GM12878 (cell line): Measurements from ENCODE around the gene RGS14. TPM values are rescaled to one million over a fixed set of nuclear protein-coding genes. Genes with fewer than 3 reads are reported as not detected.
A peak's percentile ranks its signal among the peaks of the same experiment; 100 is the strongest.

Experiments
- ASH2L ChIP-seq: fragments of 300-600, 200-600 bp; sonication (generic); IDR thresholded peaks from 2 replicates; pipeline ENCODE4 v1.6.1; 2017; ENCODE audit warnings: low read depth, mild to moderate bottlenecking, borderline replicate concordance
- ATF7 ChIP-seq: fragments of 450-650 bp; IDR thresholded peaks from 2 replicates; pipeline ENCODE4 v1.6.1; 2016; ENCODE audit warnings: low read depth, mild to moderate bottlenecking
- BHLHE40 ChIP-seq, 2 experiments: fragments of 450-650 bp in 1 of 2; IDR thresholded peaks; 2 replicates each; pipeline ENCODE4 v1.6.1; 2011 to 2017; ENCODE audit warnings: low read depth in 2 of 2, borderline replicate concordance in 1 of 2, improper control_type of control experiment in 1 of 2, low read length in 1 of 2, mild to moderate bottlenecking in 1 of 2
- CREM ChIP-seq: IDR thresholded peaks from 2 replicates; pipeline ENCODE4 v1.6.1; 2014; ENCODE audit warnings: antibody characterized with exemption, low read depth
- CUX1 ChIP-seq: IDR thresholded peaks from 2 replicates; pipeline ENCODE4 v1.6.1; 2012; ENCODE audit warnings: improper control_type of control experiment, low read depth, low read length; ENCODE audit not compliant: insufficient replicate concordance
- DPF2 ChIP-seq: fragments of 450-650 bp; IDR thresholded peaks from 2 replicates; pipeline ENCODE4 v1.6.1; 2017; ENCODE audit warnings: mild to moderate bottlenecking
- EED ChIP-seq: sonication (generic); IDR thresholded peaks from 2 replicates; pipeline ENCODE4 v1.6.1; 2016; ENCODE audit warnings: antibody characterized with exemption, low read depth
- FOXM1 ChIP-seq: IDR thresholded peaks from 2 replicates; pipeline ENCODE4 v1.6.1; 2012; ENCODE audit warnings: low read depth, mild to moderate bottlenecking, inconsistent platforms, low read length, moderate library complexity
- HCFC1 ChIP-seq: fragments of 150-350 bp; IDR thresholded peaks from 2 replicates; pipeline ENCODE4 v1.6.1; 2014; ENCODE audit warnings: low read length
- HSF1 ChIP-seq: fragments of 150-350 bp; IDR thresholded peaks from 2 replicates; pipeline ENCODE4 v1.6.1; 2014; ENCODE audit warnings: mild to moderate bottlenecking, low read depth, low read length
- MEF2A ChIP-seq: IDR thresholded peaks from 2 replicates; pipeline ENCODE4 v1.6.1; 2011; ENCODE audit warnings: low read depth, mild to moderate bottlenecking, low read length, moderate library complexity; ENCODE audit not compliant: insufficient read depth
- NR2F1 ChIP-seq: fragments of 450-650 bp; conservative IDR thresholded peaks from 2 replicates; pipeline ENCODE4 v1.6.1; 2017; ENCODE audit warnings: mild to moderate bottlenecking
- POLR2AphosphoS2 ChIP-seq: IDR thresholded peaks from 2 replicates; pipeline ENCODE4 v1.6.1; 2011; ENCODE audit warnings: low read depth, mild to moderate bottlenecking, low read length, improper control_type of control experiment, moderate library complexity
- SIX5 ChIP-seq: IDR thresholded peaks from 2 replicates; pipeline ENCODE4 v1.6.1; 2011; ENCODE audit warnings: mild to moderate bottlenecking, low read depth, low read length, moderate library complexity; ENCODE audit not compliant: severe bottlenecking
- SMARCA5 ChIP-seq: fragments of 450-650 bp; IDR thresholded peaks from 2 replicates; pipeline ENCODE4 v1.6.1; 2017; ENCODE audit warnings: mild to moderate bottlenecking
- SP1 ChIP-seq: IDR thresholded peaks from one replicate; pipeline ENCODE4 v1.6.1; 2011; ENCODE audit warnings: low read depth, low read length
- USF1 ChIP-seq: IDR thresholded peaks from 2 replicates; pipeline ENCODE4 v1.6.1; 2011; ENCODE audit warnings: borderline replicate concordance, low read depth, mild to moderate bottlenecking, moderate library complexity, mixed read lengths, low read length; ENCODE audit not compliant: insufficient read depth; ENCODE audit errors: extremely low read length
- ZNF687 ChIP-seq: fragments of 450-650 bp; IDR thresholded peaks from 2 replicates; pipeline ENCODE4 v1.6.1; 2017; ENCODE audit warnings: mild to moderate bottlenecking, moderate library complexity
- polyA plus RNA-seq, 11 experiments: library from polyadenylated mRNA; depleted of rRNA in 4 of 11; unstranded in 6 of 11; stranded (reverse) in 5 of 11; fragments of >200 nt; fragmentation: Nextera tagmentation in 4 of 11; fragmentation: Illumina TruSeq in 1 of 11; extraction: Ambion mirVana in 4 of 11; extraction: Trizol in 1 of 11; gene quantifications; 1 replicate in 1 of 11; 2 replicates in 10 of 11; pipeline versions ENCODE4 v1.2.1 to v1.2.3, GENCODE V29; 2011 to 2016; ENCODE audit warnings: inconsistent platforms in 2 of 11, missing spikeins in 2 of 11, low read depth in 1 of 11
- total RNA-seq, 4 experiments: library from RNA; depleted of rRNA in 3 of 4; stranded (reverse); fragments of >200 nt in 3 of 4; fragmentation: Illumina TruSeq in 1 of 4; extraction: Trizol in 1 of 4; gene quantifications; 2 replicates each; pipeline versions ENCODE4 v1.2.1 to v1.2.3, GENCODE V29; 2013 to 2021

The RGS14 gene
- total and polyA plus RNA-seq, 10 of the 15 experiments (the other 5 are each of a cell fraction or from before 2014, with no cell fraction given): 0.19 to 88.7 (median 54.8) TPM

DNA sequence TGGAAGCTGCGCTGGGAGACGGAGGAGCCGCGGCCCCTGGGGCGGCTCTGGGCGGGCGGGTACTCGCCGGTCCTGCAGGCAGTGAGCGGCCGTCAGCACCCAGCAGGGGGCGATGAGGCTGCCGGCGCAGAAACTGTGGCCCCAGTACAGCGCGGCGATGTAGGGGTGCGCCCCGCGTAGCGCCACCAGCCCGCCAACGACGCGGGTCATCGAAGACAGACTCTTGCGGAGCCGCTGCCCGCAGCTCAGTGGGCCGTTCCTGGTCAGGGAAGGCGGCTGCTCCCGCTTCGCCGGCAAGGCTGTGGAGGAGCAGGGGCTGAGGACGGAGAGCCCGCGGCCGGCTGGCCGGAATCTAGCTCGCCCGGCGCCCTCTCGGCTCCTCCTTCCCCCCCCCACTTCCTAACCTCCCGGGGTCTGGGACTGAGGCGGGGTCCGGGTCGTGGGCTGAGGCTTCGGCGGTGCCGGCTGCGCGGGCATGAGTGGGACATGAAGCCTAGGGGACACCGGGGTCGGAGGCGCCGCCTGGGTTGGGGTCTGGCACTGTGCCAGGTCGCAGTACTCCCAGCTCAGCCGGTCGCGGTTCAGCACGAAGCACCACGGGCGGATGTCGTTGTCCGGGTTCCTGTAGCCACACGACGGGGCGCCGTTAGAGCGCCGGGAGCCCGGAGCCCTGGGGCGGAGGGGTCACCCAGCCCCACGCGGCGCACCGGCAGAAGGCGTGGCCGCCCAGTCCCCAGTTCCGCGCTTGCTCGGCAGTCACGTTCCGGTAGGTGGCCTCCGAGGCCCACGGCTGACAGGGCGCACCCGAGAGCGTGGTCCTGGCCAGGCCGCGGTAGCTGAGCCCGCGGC, 46.3 kb downstream of the RGS14 start (continued):
- TF ChIP-seq ZNF687: peak; percentile 64
- TF ChIP-seq HCFC1: peak; percentile 40; the same call in 1 of the 2 replicates
- TF ChIP-seq FOXM1: no peak
- TF ChIP-seq BHLHE40 (IDR thresholded peaks at IDR 0.05; ENCODE audit: borderline replicate concordance in 1 of 2, low read depth in 2 of 2, low read length in 1 of 2): peak; percentile 88 to 95
- TF ChIP-seq DPF2: peak; percentile 70
- no peak for TF ChIP-seq POLR2AphosphoS2
- TF ChIP-seq HSF1: no peak
- TF ChIP-seq SP1: peak; percentile 17
- TF ChIP-seq MEF2A: no peak
- TF ChIP-seq SMARCA5: peak; percentile 89
- no peak for TF ChIP-seq CUX1
- no peak for TF ChIP-seq USF1
- TF ChIP-seq CREM: peak; percentile 39; the same call in 1 of the 2 replicates
- peak; percentile 83; the same call in 1 of the 2 replicates for TF ChIP-seq NR2F1
- no peak for TF ChIP-seq ATF7
- no peak for TF ChIP-seq SIX5
- TF ChIP-seq EED: no peak
- TF ChIP-seq ASH2L: no peak
